LNCAP (cell line): ENCODE results near the gene RHOF.

Experiments
- CTCF ChIP-seq: fragments of 450-650 bp; IDR thresholded peaks from 2 replicates; pipeline ENCODE4 v1.5.1; 2017; ENCODE audit warnings: mild to moderate bottlenecking

Gene RHOF

GRCh38 chr12:121748218-121748570 is 45.3 kb downstream of the RHOF start:
- no peak for TF ChIP-seq CTCF

- no peak for TF ChIP-seq CTCF
These were observed 51.7 kb downstream of the RHOF start for GRCh38 chr12:121741743-121742142.

GRCh38 chr12:121740847-121741246 is 52.6 kb downstream of the RHOF start:
- no peak for TF ChIP-seq CTCF

- TF ChIP-seq CTCF: no peak
These were observed 55.1 kb downstream of the RHOF start for GRCh38 chr12:121738340-121738858.

GRCh38 chr12:121733849-121734248 is 59.6 kb downstream of the RHOF start:
- no peak for TF ChIP-seq CTCF

GRCh38 chr12:121731473-121731872 is 62.0 kb downstream of the RHOF start:
- TF ChIP-seq CTCF: no peak

GRCh38 chr12:121729021-121729420 is 64.5 kb downstream of the RHOF start:
- no peak for TF ChIP-seq CTCF
